Thyroid gland (tissue), 4 donors: ENCODE measurements around the gene OR52I1. TPM values are rescaled to one million over a fixed set of nuclear protein-coding genes. Genes with fewer than 3 reads are reported as not detected.

Experiments
- DNase-seq, 2 donors: peaks; one replicate each; pipeline ENCODE4 v3.0.0-alpha.2; 2019
- H3K27ac ChIP-seq, 3 donors: fragments of 200-600 bp; sonication (generic); 1 replicate in 2 of 3; 2 replicates in 1 of 3; pipeline ENCODE4 v1.5.1; 2016 to 2019; ENCODE audit warnings: mild to moderate bottlenecking in 1 of 3, moderate library complexity in 1 of 3
- H3K27me3 ChIP-seq: fragments of 200-600 bp; sonication (generic); one replicate; pipeline ENCODE4 v1.5.1; 2019
- H3K36me3 ChIP-seq, 2 donors: fragments of 200-600 bp; sonication (generic); one replicate each; pipeline ENCODE4 v1.5.1; 2016 to 2019
- H3K4me1 ChIP-seq, 2 donors: fragments of 200-600 bp; sonication (generic); one replicate each; pipeline ENCODE4 v1.5.1; 2017 to 2019
- H3K4me3 ChIP-seq, 3 donors: fragments of 200-600 bp; sonication (generic); replicated peaks in 1 of 3; 1 replicate in 2 of 3; 2 replicates in 1 of 3; pipeline ENCODE4 v1.5.1; 2016; ENCODE audit warnings: mild to moderate bottlenecking in 1 of 3
- H3K9me3 ChIP-seq: fragments of 200-600 bp; sonication (generic); one replicate; pipeline ENCODE4 v1.5.1; 2017
- CTCF ChIP-seq, 6 experiments: fragments of 200-600 bp in 3 of 6; fragments of 450-650 bp in 3 of 6; sonication (generic) in 3 of 6; IDR thresholded peaks; one replicate each; pipeline ENCODE4 v1.5.1; 2016 to 2019; ENCODE audit warnings: antibody characterized with exemption in 6 of 6, mild to moderate bottlenecking in 2 of 6, inconsistent platforms in 1 of 6, moderate library complexity in 1 of 6
- POLR2A ChIP-seq, 2 donors: fragments of 450-650 bp; IDR thresholded peaks; one replicate each; pipeline ENCODE4 v1.6.1; 2017; ENCODE audit warnings: antibody characterized with exemption in 2 of 2, mild to moderate bottlenecking in 2 of 2, moderate library complexity in 1 of 2
- WGBS, 2 donors: methylation state at CpG; one replicate each; pipeline ENCODE4 v1.1.5; 2017; 5-methylcytosine and 5-hydroxymethylcytosine counted together
- intact Hi-C: fragments of 100-400 bp; cut with DNase I; formaldehyde crosslinking; loops from one replicate; pipeline ENCODE4 v1.15.1; 2023
- total RNA-seq, 4 donors: library from RNA; depleted of rRNA; stranded (reverse); fragments of >200 nt; gene quantifications; one replicate each; pipeline ENCODE4 v1.2.3, GENCODE V29; 2016

Gene OR52I1
- total RNA-seq = not detected

- H3K4me3 ChIP-seq = no peak within 1 kb of the TSS
- peaks cover 5% of the 10 kb centered on the region in 2 donors for H3K36me3 ChIP-seq
- DNase-seq = no peak
- H3K9me3 ChIP-seq = no peaks in the 10 kb centered on the region
- no peak for TF ChIP-seq CTCF (IDR thresholded peaks at IDR 0.05)
- no peak for TF ChIP-seq POLR2A (IDR thresholded peaks at IDR 0.05)
- intact Hi-C loops = no loop called here
- H3K27me3 ChIP-seq = no peaks in the 10 kb centered on the region
- 78 to 83% methylated on average over 1 of the region's 1 CpG for WGBS, 2 donors
- no peak within 1 kb of the TSS for H3K27ac ChIP-seq
- no peaks in the 10 kb centered on the region for H3K4me1 ChIP-seq
These were observed at the start of gene OR52I1 for GRCh38 chr11:4593739-4594138. Gene OR52I1, plus strand, starts transcription at chr11:4594039. Its CDS starts 0 bp downstream, at chr11:4594039.

- H3K36me3 ChIP-seq = no peaks in the 10 kb centered on the region
- H3K4me1 ChIP-seq = no peaks in the 10 kb centered on the region
- H3K27me3 ChIP-seq = no peaks in the 10 kb centered on the region
- TF ChIP-seq POLR2A (IDR thresholded peaks at IDR 0.05) (no peak), CTCF (IDR thresholded peaks at IDR 0.05) (no peak)
- no peak for DNase-seq
- no peak within 1 kb of the TSS for H3K4me3 ChIP-seq
- no peak within 1 kb of the TSS for H3K27ac ChIP-seq
- intact Hi-C loops = loop anchor here (5.0 kb wide), 1 partner anchor 358 kb away; no protein-coding TSS in a partner anchor
- H3K9me3 ChIP-seq = no peaks in the 10 kb centered on the region
- WGBS, 2 donors = 84 to 86% methylated on average over 5 of the region's 5 CpGs
These were observed 48.9 kb upstream of the OR52I1 start, which contains the start of gene OR52M1 for GRCh38 chr11:4544891-4545290. Gene OR52M1, plus strand, starts transcription at chr11:4545191. Its CDS starts 0 bp downstream, at chr11:4545191.

- intact Hi-C loops = no loop called here
- 85 to 92% methylated on average over 1 of the region's 1 CpG for WGBS, 2 donors
- DNase-seq = no peak
These were observed 47.0 kb upstream of the OR52I1 start for GRCh38 chr11:4546878-4547277.

DNA sequence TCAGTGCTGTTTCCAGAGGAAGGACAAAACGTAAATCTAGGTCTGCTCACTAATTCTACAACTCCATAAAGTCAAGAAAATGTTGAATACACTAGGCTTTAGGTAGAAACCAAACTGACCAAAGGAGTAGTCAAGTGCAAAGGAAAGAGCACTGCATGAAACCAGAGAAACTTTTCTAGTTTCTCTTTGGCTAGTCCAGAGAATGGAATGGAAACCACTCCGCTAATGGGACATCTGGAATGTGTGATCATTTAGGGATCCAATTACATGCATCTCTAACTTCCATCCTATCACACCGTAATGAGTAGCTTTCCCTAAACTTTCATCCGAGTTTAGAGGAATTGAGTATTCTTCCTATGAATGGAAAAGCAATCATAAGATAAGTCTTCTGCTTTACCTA, 46.4 kb upstream of the OR52I1 start:
- Histone ChIP-seq H3K4me1 (no peaks in the 10 kb centered on the region), H3K9me3 (no peaks in the 10 kb centered on the region), H3K27ac (no peak overlapping the region), H3K36me3 (no peaks in the 10 kb centered on the region), H3K27me3 (no peaks in the 10 kb centered on the region), H3K4me3 (no peak overlapping the region)
- 77 to 81% methylated on average over 4 of the region's 4 CpGs for WGBS, 2 donors
- no peak for DNase-seq
- no peak for TF ChIP-seq POLR2A (IDR thresholded peaks at IDR 0.05)
- intact Hi-C loops = no loop called here

More at GRCh38 chr11:4546878-4547277, 47.0 kb upstream of the OR52I1 start:
- H3K9me3 ChIP-seq = no peaks in the 10 kb centered on the region
- H3K4me1 ChIP-seq = no peaks in the 10 kb centered on the region
- TF ChIP-seq CTCF (IDR thresholded peaks at IDR 0.05) (no peak), POLR2A (IDR thresholded peaks at IDR 0.05) (no peak)
- no peak overlapping the region for H3K4me3 ChIP-seq
- no peak overlapping the region for H3K27ac ChIP-seq
- no peaks in the 10 kb centered on the region for H3K36me3 ChIP-seq
- no peaks in the 10 kb centered on the region for H3K27me3 ChIP-seq

DNA sequence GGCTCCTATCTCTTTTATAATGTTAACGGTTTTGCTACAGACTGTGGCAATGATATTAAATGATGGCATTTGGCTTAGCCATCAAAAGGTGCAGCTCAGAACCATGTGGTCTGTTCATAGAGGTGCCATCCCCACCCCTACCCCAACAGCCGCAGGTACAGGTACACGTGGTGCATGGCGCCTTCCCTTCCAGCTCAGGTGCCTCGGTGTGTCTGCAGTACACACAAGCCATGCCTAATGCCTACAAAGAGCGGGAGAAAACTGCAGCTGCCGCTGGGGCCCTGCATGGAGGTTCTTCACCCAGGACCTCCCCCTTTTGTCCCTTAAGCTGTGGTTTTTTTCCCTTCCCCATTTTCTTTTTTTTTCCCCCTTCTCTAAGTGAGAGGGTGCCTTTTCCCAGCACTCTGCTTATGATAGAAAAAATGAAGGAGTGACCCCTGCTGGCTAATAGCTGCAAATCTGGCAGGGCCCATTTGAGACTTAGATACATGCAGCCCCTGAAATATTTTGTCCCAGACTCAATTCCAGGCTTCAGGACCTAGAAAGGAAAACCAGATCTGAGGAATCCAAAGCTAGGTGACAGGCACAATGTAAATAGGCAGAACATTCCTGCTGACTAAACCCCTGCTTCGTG, 42.4 kb upstream of the OR52I1 start:
- Histone ChIP-seq H3K4me1 (no peaks in the 10 kb centered on the region), H3K27me3 (no peaks in the 10 kb centered on the region), H3K36me3 (no peaks in the 10 kb centered on the region), H3K9me3 (no peaks in the 10 kb centered on the region), H3K4me3 (no peak overlapping the region), H3K27ac (no peak overlapping the region)
- 78 to 83% methylated on average over 8 of the region's 8 CpGs for WGBS, 2 donors
- DNase-seq = no peak
- intact Hi-C loops = no loop called here
- no peak for TF ChIP-seq CTCF (IDR thresholded peaks at IDR 0.05)
- no peak for TF ChIP-seq POLR2A (IDR thresholded peaks at IDR 0.05)
